ENCODE measurements around the gene KIRREL3. TPM values are rescaled to one million over a fixed set of nuclear protein-coding genes. Genes with fewer than 3 reads are reported as not detected.

KIRREL3 gene
- polyA plus RNA-seq, 1 donor (not counting 4 experiments of a cell fraction or from before 2014, with no cell fraction given), result 0.04 TPM

- Histone ChIP-seq H3K27ac (ENCODE audit: control insufficient read depth, insufficient read depth, low read length) (no peak overlapping the region), H3K9me3 (ENCODE audit: control insufficient read depth, low read depth, low read length) (no peaks in the 10 kb centered on the region), H3K9ac (ENCODE audit: control insufficient read depth, extremely low read depth, insufficient read depth, low read length) (no peak overlapping the region), H3K4me3 (ENCODE audit: control insufficient read depth in 2 of 3, extremely low read depth in 1 of 3, insufficient read depth in 2 of 3, low read depth in 1 of 3, low read length in 3 of 3) (no peak overlapping the region), H2AFZ (ENCODE audit: control insufficient read depth, low read length) (no peak overlapping the region), H3K9me1 (ENCODE audit: control insufficient read depth, extremely low read depth, insufficient read depth, low read length) (no peaks in the 10 kb centered on the region), H3K4me1 (ENCODE audit: control insufficient read depth, extremely low read depth, insufficient read depth, low read length) (no peaks in the 10 kb centered on the region), H3K36me3 (ENCODE audit: control insufficient read depth in 2 of 2, extremely low read depth in 1 of 2, insufficient read depth in 2 of 2, low read length in 2 of 2) (no peaks in the 10 kb centered on the region), H3K4me2 (ENCODE audit: control insufficient read depth, extremely low read depth, insufficient read depth, low read depth, low read length) (no peak overlapping the region), H4K20me1 (ENCODE audit: control insufficient read depth, extremely low read depth, insufficient read depth, low read length) (no peaks in the 10 kb centered on the region), H3K27me3 (ENCODE audit: control insufficient read depth, extremely low read depth, insufficient read depth, low read length) (peaks cover 23% of the 10 kb centered on the region), H3K79me2 (ENCODE audit: control insufficient read depth, insufficient read depth, low read length) (no peaks in the 10 kb centered on the region)
- dilution Hi-C loops (cut with MboI; ENCODE audit: extremely low pct_ligation_motif_present, low sequenced_read_pairs), result no loop called here
- no peak for FAIRE-seq
- TF ChIP-seq EZH2 (IDR thresholded peaks at IDR 0.05; ENCODE audit: low read length) (no peak), CTCF (optimal IDR thresholded peaks at IDR 0.05 in 1 of 3, IDR thresholded peaks at IDR 0.05 in 1 of 3, conservative IDR thresholded peaks at IDR 0.05 in 1 of 3; ENCODE audit: extremely low read depth in 1 of 3, insufficient read depth in 2 of 3, low read length in 3 of 3) (no peak)
- no peak for DNase-seq (ENCODE audit: low read depth, low spot score)
These were observed 392.6 kb downstream of the KIRREL3 start for GRCh38 chr11:126607776-126608541.

GRCh38 chr11:126607374-126607773 is 393.2 kb downstream of the KIRREL3 start:
- H3K27ac ChIP-seq (ENCODE audit: control insufficient read depth, insufficient read depth, low read length), result no peak overlapping the region
- no peak for DNase-seq (ENCODE audit: low read depth, low spot score)

More at GRCh38 chr11:126607374-126607773, 393.2 kb downstream of the KIRREL3 start:
- Histone ChIP-seq H4K20me1 (ENCODE audit: control insufficient read depth, extremely low read depth, insufficient read depth, low read length) (no peaks in the 10 kb centered on the region), H3K36me3 (ENCODE audit: control insufficient read depth in 2 of 2, extremely low read depth in 1 of 2, insufficient read depth in 2 of 2, low read length in 2 of 2) (no peaks in the 10 kb centered on the region), H3K4me1 (ENCODE audit: control insufficient read depth, extremely low read depth, insufficient read depth, low read length) (no peaks in the 10 kb centered on the region), H3K4me2 (ENCODE audit: control insufficient read depth, extremely low read depth, insufficient read depth, low read depth, low read length) (no peak overlapping the region), H3K27me3 (ENCODE audit: control insufficient read depth, extremely low read depth, insufficient read depth, low read length) (peaks cover 23% of the 10 kb centered on the region), H3K9ac (ENCODE audit: control insufficient read depth, extremely low read depth, insufficient read depth, low read length) (no peak overlapping the region), H3K4me3 (ENCODE audit: control insufficient read depth in 2 of 3, extremely low read depth in 1 of 3, insufficient read depth in 2 of 3, low read depth in 1 of 3, low read length in 3 of 3) (no peak overlapping the region), H3K9me1 (ENCODE audit: control insufficient read depth, extremely low read depth, insufficient read depth, low read length) (no peaks in the 10 kb centered on the region), H2AFZ (ENCODE audit: control insufficient read depth, low read length) (no peak overlapping the region), H3K9me3 (ENCODE audit: control insufficient read depth, low read depth, low read length) (no peaks in the 10 kb centered on the region), H3K79me2 (ENCODE audit: control insufficient read depth, insufficient read depth, low read length) (no peaks in the 10 kb centered on the region)
- dilution Hi-C loops (cut with MboI; ENCODE audit: extremely low pct_ligation_motif_present, low sequenced_read_pairs), result no loop called here
- TF ChIP-seq EZH2 (IDR thresholded peaks at IDR 0.05; ENCODE audit: low read length), result no peak
- TF ChIP-seq CTCF (optimal IDR thresholded peaks at IDR 0.05 in 1 of 3, IDR thresholded peaks at IDR 0.05 in 1 of 3, conservative IDR thresholded peaks at IDR 0.05 in 1 of 3; ENCODE audit: extremely low read depth in 1 of 3, insufficient read depth in 2 of 3, low read length in 3 of 3), result peak; percentile 81 to 98 (median 97)
- FAIRE-seq, result peak; percentile 34
